ENCODE data around the gene SNCAIP.

SNCAIP gene

GRCh38 chr5:122507045-122507444 is 195.0 kb downstream of the SNCAIP start:
- no peak for DNase-seq (ENCODE audit: low read depth)

- DNase-seq (ENCODE audit: low read depth) = no peak
Observed at GRCh38 chr5:122507581-122507980, 195.5 kb downstream of the SNCAIP start.

- no peak for DNase-seq (ENCODE audit: low read depth)
Observed at GRCh38 chr5:122508623-122509022, 196.6 kb downstream of the SNCAIP start.

All from GM04503 (cell line).